ENCODE measurements around the gene FGD5. TPM values are rescaled to one million over a fixed set of nuclear protein-coding genes. Genes with fewer than 3 reads are reported as not detected.

The FGD5 gene
- total RNA-seq, 6 donors from 2014 or later: 26.8 to 90.4 (median 57.2) TPM

DNA sequence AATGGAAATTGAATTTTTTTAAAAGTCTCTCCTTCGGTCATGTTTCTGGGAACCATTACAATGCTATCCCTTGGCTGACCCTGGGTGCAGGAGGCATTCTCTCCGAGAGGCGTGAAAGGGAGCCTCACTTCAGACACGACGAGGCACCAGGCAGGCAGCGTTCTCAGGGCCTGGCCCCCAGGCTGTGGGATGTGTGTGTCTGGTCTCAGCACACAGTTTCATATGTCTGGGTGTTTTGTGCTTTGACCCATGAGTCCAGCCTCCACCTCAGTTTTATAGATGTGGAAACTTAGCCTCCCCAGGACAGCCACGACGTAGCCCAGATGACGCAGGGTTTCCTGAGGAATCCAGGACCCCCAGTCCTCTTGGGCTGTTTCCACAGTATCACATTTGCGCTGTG lies 34.0 kb downstream of the FGD5 start:
- Histone ChIP-seq H3K36me3 (no peaks in the 10 kb centered on the region), H3K4me1 (peaks cover 13 to 26% (median 17%) of the 10 kb centered on the region in 4 donors), H3K27me3 (no peaks in the 10 kb centered on the region), H3K27ac (no peak overlapping the region), H3K9me3 (no peaks in the 10 kb centered on the region), H3K4me3 (no peak overlapping the region)
- WGBS, 2 donors: 67 to 75% methylated on average over 7 to 10 of the region's 10 CpGs
- DNase-seq (no peak), ATAC-seq (ENCODE audit: low FRiP score in 2 of 2) (peak in 1 of 2 donors; percentile 60)
- TF ChIP-seq EP300 (IDR thresholded peaks at IDR 0.05): no peak
- TF ChIP-seq, protein P1, sequence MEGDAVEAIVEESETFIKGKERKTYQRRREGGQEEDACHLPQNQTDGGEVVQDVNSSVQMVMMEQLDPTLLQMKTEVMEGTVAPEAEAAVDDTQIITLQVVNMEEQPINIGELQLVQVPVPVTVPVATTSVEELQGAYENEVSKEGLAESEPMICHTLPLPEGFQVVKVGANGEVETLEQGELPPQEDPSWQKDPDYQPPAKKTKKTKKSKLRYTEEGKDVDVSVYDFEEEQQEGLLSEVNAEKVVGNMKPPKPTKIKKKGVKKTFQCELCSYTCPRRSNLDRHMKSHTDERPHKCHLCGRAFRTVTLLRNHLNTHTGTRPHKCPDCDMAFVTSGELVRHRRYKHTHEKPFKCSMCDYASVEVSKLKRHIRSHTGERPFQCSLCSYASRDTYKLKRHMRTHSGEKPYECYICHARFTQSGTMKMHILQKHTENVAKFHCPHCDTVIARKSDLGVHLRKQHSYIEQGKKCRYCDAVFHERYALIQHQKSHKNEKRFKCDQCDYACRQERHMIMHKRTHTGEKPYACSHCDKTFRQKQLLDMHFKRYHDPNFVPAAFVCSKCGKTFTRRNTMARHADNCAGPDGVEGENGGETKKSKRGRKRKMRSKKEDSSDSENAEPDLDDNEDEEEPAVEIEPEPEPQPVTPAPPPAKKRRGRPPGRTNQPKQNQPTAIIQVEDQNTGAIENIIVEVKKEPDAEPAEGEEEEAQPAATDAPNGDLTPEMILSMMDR (IDR thresholded peaks at IDR 0.05): no peak
- no peak for TF ChIP-seq POLR2A (IDR thresholded peaks at IDR 0.05)
- TF ChIP-seq POLR2AphosphoS5 (IDR thresholded peaks at IDR 0.05): no peak

DNA sequence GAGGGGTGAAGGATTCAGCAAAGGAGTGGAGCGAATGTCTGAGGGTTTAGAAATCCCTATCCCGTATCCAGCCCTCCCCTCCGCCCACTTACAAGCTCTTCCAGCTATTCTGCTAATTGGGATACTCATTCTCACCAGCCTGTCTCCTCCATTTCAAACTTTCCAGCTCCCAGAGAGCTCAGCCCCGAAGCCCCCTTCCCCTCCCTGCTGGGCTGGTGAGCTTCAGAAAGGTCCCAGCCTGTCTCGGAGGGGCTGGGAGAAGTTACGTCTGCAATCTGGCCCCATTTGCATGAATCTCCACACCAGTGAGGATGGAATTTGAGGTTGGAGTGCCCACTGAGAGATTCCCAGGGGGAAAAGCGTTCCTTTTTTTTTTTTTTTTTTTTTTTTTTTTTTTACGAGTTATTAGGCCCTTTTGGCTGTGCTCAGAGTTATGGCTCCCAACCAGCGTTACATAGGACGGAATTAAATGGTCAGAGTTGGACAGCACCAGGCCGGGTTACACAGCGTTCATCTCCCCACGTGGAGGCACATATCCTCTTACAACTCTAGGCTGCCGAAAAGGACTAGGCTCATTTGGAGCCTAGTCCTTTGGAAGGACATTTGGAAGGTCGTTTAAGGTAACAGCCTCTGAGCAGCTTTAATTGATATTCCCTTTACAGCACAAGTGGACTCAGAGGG lies 34.6 kb downstream of the FGD5 start:
- H3K27me3 ChIP-seq: no peaks in the 10 kb centered on the region
- DNase-seq: no peak
- ATAC-seq (ENCODE audit: low FRiP score in 2 of 2): peak in 1 of 2 donors; percentile 71

DNA sequence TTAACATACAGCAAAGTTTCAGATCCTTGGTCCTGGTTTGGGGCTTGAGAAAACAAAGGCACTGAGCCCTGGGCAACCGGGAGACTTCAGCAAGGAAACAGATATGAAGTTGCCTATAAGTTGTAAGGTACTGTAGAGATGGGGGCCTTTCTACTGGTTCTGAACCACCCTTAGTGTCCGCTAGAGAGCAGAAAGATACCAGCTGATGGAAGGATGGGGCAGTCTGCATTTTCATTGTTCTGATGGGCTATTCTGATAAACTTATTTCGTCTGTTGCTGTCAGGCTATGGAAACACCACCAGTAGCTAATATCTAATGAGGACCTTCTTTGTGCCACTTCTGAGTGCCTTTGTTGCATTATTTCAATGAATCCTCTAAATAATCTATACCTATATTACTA lies 38.7 kb downstream of the FGD5 start:
- ATAC-seq (ENCODE audit: low FRiP score in 2 of 2) (no peak), DNase-seq (no peak)
- Histone ChIP-seq H3K27me3 (no peaks in the 10 kb centered on the region), H3K27ac (peak overlapping the region in 1 of 4 donors; percentile 39), H3K9me3 (no peaks in the 10 kb centered on the region), H3K4me3 (no peak overlapping the region), H3K4me1 (peaks cover 14 to 27% (median 19%) of the 10 kb centered on the region in 4 donors), H3K36me3 (no peaks in the 10 kb centered on the region)
- 65 to 76% methylated on average over 3 of the region's 3 CpGs for WGBS, 2 donors
- TF ChIP-seq EP300 (IDR thresholded peaks at IDR 0.05) (no peak), POLR2A (IDR thresholded peaks at IDR 0.05) (no peak), POLR2AphosphoS5 (IDR thresholded peaks at IDR 0.05) (no peak)
- TF ChIP-seq, protein P1 (IDR thresholded peaks at IDR 0.05): peak in 3 of 6 experiments; percentile 18 to 29 (median 26)

More for the DNA sequence above, 34.6 kb downstream of the FGD5 start:
- Histone ChIP-seq H3K4me3 (no peak overlapping the region), H3K9me3 (no peaks in the 10 kb centered on the region), H3K27ac (no peak overlapping the region), H3K4me1 (peaks cover 7 to 19% (median 10%) of the 10 kb centered on the region in 4 donors), H3K36me3 (no peaks in the 10 kb centered on the region)
- TF ChIP-seq EP300 (IDR thresholded peaks at IDR 0.05) (no peak), POLR2A (IDR thresholded peaks at IDR 0.05) (no peak)
- TF ChIP-seq, protein P1 (IDR thresholded peaks at IDR 0.05): no peak
- 64 to 71% methylated on average over 12 to 15 of the region's 15 CpGs for WGBS, 2 donors

DNA sequence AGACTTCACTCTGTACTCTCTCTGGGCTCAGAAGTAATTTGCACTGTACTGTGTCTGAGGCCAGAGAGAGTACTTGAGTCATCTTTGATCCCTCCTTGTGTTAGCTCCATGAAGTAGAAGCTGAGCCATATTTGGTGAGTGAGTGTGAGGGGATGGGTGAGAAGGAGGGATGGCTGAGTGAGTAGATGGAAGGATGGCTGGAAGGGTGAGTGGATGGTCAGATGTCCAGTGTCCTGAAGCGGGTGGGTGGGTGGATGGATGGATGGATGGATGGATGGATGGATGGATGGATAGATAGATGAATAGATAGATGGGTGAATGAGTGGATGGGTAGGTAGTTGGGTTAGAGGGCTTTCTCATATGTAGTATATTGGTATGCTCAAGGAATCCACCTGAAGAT lies 39.3 kb downstream of the FGD5 start:
- Histone ChIP-seq H3K36me3 (no peaks in the 10 kb centered on the region), H3K4me3 (no peak overlapping the region), H3K27me3 (no peaks in the 10 kb centered on the region), H3K27ac (peak overlapping the region in 1 of 4 donors; percentile 39), H3K9me3 (no peaks in the 10 kb centered on the region), H3K4me1 (peaks cover 18 to 30% (median 25%) of the 10 kb centered on the region in 4 donors)
- TF ChIP-seq EP300 (IDR thresholded peaks at IDR 0.05): no peak
- ATAC-seq (ENCODE audit: low FRiP score in 2 of 2) (no peak), DNase-seq (no peak)
- WGBS, 2 donors: 67 to 97% methylated on average over 1 of the region's 1 CpG

DNA sequence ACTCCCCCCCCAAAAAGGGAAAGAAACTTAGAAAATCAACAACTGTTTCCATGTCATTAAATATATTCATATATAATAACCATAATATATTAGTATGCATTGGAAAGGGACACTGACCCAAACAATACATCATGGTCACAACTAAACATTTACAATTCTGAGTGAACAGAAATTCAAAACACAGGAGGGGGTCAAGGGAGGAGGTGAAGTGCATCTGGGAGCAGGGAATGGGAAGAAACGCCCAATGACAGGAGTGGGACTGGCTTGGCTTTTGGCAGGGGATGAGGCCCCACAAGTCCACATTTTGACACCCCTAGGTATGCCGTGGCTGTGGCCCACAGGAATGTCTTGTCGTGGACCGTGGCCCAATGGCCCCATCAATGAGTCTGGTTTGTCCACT lies 41.1 kb downstream of the FGD5 start:
- Histone ChIP-seq H3K4me1 (peaks cover 27 to 38% (median 34%) of the 10 kb centered on the region in 4 donors), H3K4me3 (no peak overlapping the region), H3K27ac (peak overlapping the region in 2 of 4 donors; percentile 82 to 87), H3K9me3 (no peaks in the 10 kb centered on the region), H3K27me3 (no peaks in the 10 kb centered on the region), H3K36me3 (peaks cover 0 to 8% (median 0%) of the 10 kb centered on the region in 4 donors)
- no peak for TF ChIP-seq POLR2AphosphoS5 (IDR thresholded peaks at IDR 0.05)
- 68 to 78% methylated on average over 4 of the region's 4 CpGs for WGBS, 2 donors
- DNase-seq: no peak
- no peak for ATAC-seq (ENCODE audit: low FRiP score in 2 of 2)

DNA sequence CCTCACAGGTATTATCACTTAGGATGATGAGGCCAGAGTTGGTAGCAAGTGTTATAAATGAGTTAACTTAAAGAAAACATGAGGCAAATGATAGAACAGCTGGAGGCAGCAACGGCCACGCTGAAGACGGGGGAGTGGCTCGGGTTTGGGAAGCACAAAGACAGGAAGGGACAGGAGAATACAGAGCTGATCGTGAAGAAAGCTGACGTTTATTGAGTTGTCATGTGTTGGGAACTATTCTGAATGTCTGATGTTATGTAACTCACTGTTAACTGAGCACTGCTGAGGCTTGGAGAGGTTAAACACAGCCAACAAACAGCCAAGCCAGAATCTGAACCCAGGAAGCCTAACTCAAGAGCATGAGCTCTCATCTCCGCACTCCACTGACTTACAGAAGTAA lies 42.3 kb downstream of the FGD5 start:
- H3K27ac ChIP-seq: peak overlapping the region; percentile 58 to 87 (median 76)
- TF ChIP-seq POLR2AphosphoS5 (IDR thresholded peaks at IDR 0.05): peak in 1 of 2 donors; percentile 48
- TF ChIP-seq POLR2A (IDR thresholded peaks at IDR 0.05): no peak
- no peak for DNase-seq
- no peaks in the 10 kb centered on the region for H3K27me3 ChIP-seq
- peaks cover 27 to 38% (median 34%) of the 10 kb centered on the region in 4 donors for H3K4me1 ChIP-seq
- peak in 1 of 2 donors; percentile 55 for ATAC-seq (ENCODE audit: low FRiP score in 2 of 2)
- peaks cover 0 to 16% (median 0%) of the 10 kb centered on the region in 4 donors for H3K36me3 ChIP-seq
- 26 to 31% methylated on average over 7 of the region's 7 CpGs for WGBS, 2 donors
- H3K9me3 ChIP-seq: no peaks in the 10 kb centered on the region
- H3K4me3 ChIP-seq: no peak overlapping the region

Data from upper lobe of left lung (tissue), 6 donors.